GM19238 (cell line): ENCODE results near the gene EMX1.
A peak's percentile ranks its signal among the peaks of the same experiment; 100 is the strongest.

Experiments used
- DNase-seq: peaks from one replicate; pipeline ENCODE4 v3.0.0; 2011; ENCODE audit warnings: low spot score; ENCODE audit not compliant: insufficient read length

The EMX1 gene

GRCh38 chr2:72917138-72917876 is at the start of gene EMX1:
EMX1 (plus strand) TSS chr2:72917519; CDS start chr2:72917853, 334 bp downstream.
- peak; percentile 88 for DNase-seq

- no peak for DNase-seq
Observed at GRCh38 chr2:72871060-72871459, 46.3 kb upstream of the EMX1 start.

- DNase-seq = no peak
Observed at GRCh38 chr2:72871880-72872279, 45.4 kb upstream of the EMX1 start.

- no peak for DNase-seq
Observed at GRCh38 chr2:72883356-72883962, 33.9 kb upstream of the EMX1 start.

GRCh38 chr2:72886505-72887031 is 30.8 kb upstream of the EMX1 start:
- no peak for DNase-seq

- DNase-seq = peak; percentile 54
Observed at GRCh38 chr2:72887032-72887739, 30.1 kb upstream of the EMX1 start, which contains the start of gene SPR. SPR (plus strand) TSS chr2:72887408; CDS start chr2:72887433, 25 bp downstream.

GRCh38 chr2:72887740-72888437 is 29.4 kb upstream of the EMX1 start:
- DNase-seq = peak; percentile 41

- no peak for DNase-seq
Observed at GRCh38 chr2:72888438-72889202, 28.7 kb upstream of the EMX1 start.

- DNase-seq = no peak
Observed at GRCh38 chr2:72889991-72890390, 27.3 kb upstream of the EMX1 start.

- DNase-seq = no peak
Observed at GRCh38 chr2:72891091-72891818, 26.1 kb upstream of the EMX1 start.

- peak; percentile 64 for DNase-seq
Observed at GRCh38 chr2:72892506-72893173, 24.7 kb upstream of the EMX1 start.

- DNase-seq = peak; percentile 43
Observed at GRCh38 chr2:72893594-72894319, 23.6 kb upstream of the EMX1 start.

- DNase-seq = no peak
Observed at GRCh38 chr2:72894514-72894913, 22.8 kb upstream of the EMX1 start.

- no peak for DNase-seq
Observed at GRCh38 chr2:72895154-72895553, 22.2 kb upstream of the EMX1 start.

GRCh38 chr2:72895759-72896281 is 21.5 kb upstream of the EMX1 start:
- no peak for DNase-seq

- no peak for DNase-seq
Observed at GRCh38 chr2:72896446-72896845, 20.9 kb upstream of the EMX1 start.

GRCh38 chr2:72897785-72898584 is 19.3 kb upstream of the EMX1 start:
- no peak for DNase-seq

GRCh38 chr2:72898585-72898906 is 18.8 kb upstream of the EMX1 start:
- no peak for DNase-seq
